GM19043 (cell line): ENCODE measurements around the gene METRN.

Experiments used
- ATAC-seq: cut with Tn5 transposase; IDR thresholded peaks from one replicate; pipeline ENCODE4 v1.9.1; 2021; ENCODE audit warnings: low read depth; ENCODE audit not compliant: unreplicated experiment

Gene METRN

DNA sequence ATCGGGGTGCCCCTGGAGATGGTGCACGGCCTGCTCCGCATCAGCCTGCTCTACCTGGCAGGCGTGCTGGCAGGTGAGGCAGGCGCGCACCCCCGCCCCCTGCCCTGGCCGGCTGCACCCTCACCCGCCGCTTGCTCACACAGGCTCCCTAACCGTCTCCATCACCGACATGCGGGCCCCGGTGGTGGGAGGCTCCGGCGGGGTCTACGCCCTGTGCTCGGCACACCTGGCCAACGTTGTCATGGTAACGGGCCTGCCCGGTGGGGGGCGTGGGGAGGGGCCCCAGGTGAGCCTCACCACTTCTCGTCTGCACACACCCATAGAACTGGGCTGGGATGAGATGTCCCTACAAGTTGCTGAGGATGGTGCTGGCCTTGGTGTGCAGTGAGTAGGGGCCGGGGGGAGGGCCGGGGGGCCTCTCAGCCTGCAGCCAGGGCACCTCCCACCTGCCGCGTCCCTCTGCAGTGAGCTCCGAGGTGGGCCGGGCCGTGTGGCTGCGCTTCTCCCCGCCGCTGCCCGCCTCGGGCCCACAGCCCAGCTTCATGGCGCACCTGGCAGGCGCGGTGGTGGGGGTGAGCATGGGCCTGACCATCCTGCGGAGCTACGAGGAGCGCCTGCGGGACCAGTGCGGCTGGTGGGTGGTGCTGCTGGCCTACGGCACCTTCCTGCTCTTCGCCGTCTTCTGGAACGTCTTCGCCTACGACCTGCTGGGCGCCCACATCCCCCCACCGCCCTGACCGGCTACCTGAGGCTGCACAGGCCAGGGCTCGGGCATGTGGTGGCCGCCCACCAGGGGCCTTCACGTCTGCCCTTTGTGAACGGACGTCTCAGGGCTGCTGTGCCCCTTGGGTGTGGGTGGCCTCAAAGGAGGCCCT lies 37.4 kb upstream of the METRN start:
- no peak for ATAC-seq

DNA sequence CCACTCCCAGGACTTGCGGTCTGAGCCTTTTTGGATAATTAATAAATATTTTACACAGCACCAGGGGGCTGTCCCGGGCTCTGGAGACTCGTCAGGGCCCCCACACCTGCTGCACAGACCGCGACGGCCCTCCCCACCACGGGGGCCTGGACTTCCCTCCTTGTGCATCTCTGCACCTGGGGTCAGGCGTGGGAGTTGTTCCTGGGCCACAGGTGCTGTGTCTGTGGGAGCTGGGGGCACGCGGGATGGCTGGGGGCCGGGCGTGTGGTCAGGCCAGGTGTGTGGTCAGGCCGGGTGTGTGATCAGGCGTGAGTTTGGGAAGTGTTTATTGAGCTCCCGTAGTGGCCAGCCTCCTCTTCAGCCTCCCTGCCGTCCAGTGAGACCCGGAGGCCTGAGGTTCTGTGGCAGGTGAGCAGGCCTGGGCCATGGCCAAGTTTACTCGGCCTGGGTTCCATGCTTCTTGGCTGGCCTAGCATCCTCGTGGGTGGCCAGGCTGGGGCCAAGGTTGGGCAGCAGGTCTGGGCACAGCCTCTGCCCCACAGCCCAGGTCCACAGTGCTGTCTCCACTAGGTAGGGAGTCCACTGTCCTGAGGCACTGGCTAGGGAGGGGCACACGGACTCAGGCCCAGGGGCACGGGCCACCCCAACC lies 36.6 kb upstream of the METRN start:
- no peak for ATAC-seq

DNA sequence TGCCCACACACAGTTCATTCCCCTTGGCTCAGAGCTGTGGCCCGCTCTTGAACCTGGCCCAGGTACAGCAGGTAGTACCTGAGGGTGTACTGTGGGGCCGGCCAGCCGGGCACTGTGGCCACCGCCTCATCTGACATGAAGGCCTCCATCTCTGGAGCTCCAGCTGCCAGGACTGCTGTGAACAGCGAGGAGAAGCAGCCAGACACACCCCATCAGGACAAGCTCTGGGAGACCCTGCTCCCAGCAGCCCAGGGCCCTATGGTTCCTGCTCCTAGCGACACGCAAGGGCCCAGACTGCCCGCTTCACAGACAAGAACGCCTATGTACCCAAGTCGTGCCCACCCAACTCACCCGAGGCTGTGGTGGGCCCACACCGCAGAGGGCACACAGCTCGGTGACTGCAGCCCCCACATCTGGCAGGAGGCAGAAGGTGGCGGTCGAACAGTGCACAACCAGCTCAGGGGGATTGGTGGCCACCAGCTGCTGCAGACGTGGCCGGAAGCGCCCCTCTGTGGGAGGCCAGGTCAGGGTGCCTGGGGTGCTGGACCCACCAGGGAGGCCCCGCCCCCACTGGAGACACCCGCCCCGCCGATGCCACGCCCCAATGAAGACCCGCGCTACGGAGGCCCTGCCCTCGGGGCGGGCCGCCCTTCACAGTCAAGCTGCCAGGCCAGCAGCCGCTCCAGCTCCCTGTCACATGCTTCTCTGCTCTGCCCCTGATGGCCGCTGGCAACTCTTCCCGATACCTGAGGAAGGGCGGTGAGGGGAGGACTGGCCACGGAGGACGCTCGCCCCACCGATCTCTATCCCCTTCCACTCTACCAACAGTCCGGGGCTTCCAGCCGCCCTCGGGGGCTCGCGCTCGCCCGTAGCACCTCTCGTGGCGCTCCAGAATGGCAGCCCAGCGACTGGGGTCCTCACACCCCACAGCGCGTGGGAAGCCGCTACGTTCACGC lies 35.8 kb upstream of the METRN start:
- ATAC-seq = no peak

DNA sequence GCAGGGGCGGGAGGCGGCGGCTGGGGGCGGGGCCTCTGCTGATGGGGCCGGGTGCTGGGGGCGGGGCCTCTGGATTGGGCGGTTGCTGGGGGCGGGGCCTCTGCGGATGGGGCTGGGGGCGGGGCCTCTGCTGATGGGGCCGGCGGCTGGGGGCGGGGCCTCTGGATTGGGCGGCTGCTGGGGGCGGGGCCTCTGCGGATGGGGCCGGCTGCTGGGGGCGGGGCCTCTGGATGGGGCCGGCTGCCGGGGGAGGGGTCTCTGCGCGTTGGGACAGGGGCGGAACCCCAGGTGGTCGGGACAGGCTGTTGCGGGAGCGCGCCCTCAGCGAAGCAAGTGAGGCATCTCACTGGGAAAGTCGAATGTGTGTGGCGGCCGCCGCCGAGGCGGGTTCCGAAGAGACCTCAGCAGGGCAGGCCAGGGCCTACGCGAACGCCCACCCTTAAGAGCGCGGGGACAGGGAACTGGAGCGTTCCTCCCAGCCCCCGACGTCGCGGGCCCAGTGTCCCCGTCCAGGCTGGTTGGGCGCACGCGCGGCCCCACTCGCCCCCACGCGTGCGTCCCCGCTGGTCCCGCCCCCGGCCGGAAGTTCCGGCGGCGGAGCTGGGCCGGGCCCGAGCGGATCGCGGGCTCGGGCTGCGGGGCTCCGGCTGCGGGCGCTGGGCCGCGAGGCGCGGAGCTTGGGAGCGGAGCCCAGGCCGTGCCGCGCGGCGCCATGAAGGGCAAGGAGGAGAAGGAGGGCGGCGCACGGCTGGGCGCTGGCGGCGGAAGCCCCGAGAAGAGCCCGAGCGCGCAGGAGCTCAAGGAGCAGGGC lies 34.9 kb upstream of the METRN start, which contains the start of gene STUB1:
TSS of gene STUB1 (plus strand) at position 597 of the 811 bp plus-strand sequence. CDS start at position 713, 116 bp downstream.
- peak; percentile 39 for ATAC-seq

DNA sequence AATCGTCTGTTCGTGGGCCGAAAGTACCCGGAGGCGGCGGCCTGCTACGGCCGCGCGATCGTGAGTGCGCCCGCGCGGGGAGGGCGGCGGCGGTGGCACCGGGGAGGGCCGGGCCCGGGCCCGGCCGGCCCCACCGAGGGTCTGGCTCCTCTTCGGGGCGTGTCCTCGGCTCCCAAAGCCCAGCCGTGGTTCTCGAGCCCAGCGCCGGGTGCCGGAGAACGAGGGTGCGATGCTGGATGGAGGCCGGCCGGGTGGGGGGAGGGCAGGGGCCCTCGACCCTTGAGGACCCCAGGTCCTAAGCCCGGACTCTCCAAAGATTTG lies 34.3 kb upstream of the METRN start:
- ATAC-seq = no peak

DNA sequence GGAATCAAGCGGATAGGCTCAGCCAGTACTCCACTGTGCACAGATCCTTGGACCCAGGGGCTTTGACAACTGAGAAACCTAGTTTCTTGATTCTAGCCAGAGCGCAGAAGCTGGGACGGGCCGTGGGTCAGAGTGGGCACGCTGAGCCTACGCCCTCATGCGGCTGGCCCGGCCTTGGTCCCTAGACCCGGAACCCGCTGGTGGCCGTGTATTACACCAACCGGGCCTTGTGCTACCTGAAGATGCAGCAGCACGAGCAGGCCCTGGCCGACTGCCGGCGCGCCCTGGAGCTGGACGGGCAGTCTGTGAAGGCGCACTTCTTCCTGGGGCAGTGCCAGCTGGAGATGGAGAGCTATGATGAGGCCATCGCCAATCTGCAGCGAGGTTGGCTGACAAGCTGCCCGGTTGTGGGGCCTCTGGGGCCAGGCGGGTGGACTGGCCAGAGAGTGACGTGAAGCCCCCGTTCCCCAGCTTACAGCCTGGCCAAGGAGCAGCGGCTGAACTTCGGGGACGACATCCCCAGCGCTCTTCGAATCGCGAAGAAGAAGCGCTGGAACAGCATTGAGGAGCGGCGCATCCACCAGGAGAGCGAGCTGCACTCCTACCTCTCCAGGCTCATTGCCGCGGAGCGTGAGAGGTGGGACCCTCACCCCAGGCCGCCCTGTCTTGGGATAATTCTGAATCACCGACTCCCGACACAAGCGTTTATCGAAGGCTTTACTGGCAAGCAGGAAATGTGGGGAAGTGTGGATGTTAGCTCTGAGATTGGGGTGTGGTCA lies 33.8 kb upstream of the METRN start:
- no peak for ATAC-seq

DNA sequence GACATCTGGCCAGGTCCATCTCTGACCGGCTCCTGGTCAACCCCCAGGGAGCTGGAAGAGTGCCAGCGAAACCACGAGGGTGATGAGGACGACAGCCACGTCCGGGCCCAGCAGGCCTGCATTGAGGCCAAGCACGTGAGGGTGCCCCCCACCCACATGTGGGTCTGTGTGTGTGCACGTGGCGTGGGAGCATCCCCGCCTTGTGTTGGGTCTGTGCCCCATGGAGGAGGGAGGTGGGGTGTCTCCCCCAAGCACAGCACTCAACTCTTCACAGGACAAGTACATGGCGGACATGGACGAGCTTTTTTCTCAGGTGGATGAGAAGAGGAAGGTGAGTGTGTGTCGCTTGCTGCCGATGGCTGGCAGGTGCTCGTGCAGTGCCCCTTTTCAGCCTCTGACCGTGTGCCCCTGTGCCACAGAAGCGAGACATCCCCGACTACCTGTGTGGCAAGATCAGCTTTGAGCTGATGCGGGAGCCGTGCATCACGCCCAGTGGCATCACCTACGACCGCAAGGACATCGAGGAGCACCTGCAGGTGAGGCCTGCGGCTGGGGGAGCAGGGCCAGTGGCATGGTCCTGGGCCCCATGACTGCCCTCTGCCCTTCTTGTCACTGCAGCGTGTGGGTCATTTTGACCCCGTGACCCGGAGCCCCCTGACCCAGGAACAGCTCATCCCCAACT lies 33.0 kb upstream of the METRN start:
- no peak for ATAC-seq

DNA sequence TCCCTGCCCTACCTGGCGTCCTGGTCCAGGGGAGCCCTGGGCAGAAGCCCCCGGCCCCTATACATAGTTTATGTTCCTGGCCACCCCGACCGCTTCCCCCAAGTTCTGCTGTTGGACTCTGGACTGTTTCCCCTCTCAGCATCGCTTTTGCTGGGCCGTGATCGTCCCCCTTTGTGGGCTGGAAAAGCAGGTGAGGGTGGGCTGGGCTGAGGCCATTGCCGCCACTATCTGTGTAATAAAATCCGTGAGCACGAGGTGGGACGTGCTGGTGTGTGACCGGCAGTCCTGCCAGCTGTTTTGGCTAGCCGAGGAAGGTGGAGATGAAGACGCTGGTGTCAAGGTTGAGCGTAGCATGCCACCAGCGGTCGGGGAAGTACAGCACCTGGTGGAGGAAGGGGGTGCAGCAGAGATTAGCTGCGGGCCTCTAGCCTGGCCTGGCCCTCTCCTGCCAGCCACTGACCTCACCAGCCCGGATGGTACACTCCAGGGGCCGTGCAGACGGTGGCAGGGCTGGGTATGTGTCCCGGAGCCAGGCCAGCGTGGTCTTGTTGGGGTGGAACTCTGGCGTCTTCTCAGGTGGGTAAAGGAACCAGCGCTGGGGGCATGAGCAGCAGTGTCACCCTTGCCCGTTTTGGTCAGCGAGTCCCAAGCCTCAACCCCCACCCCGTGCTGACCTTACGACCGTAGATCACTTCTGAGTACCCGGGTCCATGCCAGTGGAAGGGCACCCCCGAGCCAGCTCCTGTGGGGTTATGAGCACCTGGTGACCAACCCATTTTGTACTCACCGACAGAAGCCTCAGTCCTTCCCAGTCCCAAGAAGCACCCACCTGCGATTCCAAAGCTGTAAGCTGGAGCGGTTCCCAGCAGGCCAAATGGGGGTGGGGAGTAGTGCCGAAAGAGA lies 32.2 kb upstream of the METRN start:
- no peak for ATAC-seq

DNA sequence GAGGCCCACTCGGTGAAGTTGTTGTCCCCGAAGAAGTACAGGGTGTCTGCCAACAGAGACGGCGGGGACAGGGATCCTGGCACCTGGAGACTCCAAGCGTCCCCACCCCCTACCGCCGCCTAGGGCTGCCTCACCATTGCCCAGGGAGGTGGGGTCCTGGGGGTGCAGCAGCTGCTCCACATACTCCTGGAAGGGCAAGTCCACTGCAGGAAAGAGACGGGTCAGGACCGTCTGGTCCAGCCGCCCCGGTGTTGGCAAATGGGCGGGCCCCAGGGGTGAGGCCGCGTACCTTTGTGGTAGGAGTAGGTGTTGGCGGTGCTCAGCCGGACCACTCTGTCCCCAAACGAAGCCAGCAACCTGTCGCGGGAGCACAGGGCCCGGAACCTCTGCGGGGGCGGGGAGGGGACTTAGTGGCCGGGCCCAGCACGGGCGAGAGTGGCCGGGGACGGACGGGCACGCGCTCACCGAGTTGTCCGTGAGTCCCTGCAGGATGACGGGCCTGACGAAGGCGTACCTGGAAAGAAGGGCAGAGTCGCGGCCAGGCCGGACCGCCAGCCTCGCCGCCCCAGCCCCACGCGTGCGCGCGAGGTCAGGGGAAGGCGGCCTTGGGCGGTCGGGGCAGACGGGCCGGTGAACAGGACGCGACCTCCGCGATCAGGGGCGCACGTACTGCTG lies 31.4 kb upstream of the METRN start:
- ATAC-seq = no peak

DNA sequence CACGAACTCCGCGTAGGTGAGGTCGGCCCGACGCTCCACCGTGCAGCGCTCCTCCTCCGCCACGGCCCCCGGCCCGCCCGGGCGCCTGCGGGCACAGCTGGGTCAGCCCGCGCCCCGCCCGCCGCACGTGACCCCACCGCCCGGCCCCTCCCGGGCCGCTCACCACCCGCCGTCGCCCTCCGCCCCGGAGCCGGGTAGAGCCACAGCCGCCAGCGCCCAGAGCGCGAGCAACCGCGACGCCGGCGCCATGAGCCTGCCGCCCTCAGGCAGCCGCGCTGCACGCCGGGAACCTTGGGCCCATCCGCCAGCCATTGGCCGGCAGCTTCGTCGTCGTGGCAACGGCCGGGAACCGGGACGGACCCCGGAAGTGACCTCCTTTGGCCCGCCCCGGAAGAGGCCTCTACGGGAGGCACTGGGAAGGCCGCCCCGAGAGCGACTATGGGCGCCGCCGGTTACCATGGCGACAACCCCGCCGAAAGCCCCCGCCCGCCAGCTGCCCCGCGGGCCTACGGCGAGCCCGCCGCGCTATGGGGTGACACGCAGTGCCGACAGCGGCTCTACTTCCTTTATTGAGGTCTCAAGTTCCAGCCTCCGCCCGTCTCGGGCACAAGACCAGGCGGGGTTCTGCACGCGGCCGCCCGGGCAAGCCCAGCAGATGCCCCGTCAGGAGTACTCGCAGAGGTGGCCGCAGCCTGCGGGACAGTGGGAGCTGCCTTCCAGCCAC lies 30.7 kb upstream of the METRN start, which contains the start of gene JMJD8:
TSS of gene JMJD8 (minus strand) at position 264 of the 724 bp plus-strand sequence. CDS start at position 249, 15 bp downstream.
- ATAC-seq = peak; percentile 67

DNA sequence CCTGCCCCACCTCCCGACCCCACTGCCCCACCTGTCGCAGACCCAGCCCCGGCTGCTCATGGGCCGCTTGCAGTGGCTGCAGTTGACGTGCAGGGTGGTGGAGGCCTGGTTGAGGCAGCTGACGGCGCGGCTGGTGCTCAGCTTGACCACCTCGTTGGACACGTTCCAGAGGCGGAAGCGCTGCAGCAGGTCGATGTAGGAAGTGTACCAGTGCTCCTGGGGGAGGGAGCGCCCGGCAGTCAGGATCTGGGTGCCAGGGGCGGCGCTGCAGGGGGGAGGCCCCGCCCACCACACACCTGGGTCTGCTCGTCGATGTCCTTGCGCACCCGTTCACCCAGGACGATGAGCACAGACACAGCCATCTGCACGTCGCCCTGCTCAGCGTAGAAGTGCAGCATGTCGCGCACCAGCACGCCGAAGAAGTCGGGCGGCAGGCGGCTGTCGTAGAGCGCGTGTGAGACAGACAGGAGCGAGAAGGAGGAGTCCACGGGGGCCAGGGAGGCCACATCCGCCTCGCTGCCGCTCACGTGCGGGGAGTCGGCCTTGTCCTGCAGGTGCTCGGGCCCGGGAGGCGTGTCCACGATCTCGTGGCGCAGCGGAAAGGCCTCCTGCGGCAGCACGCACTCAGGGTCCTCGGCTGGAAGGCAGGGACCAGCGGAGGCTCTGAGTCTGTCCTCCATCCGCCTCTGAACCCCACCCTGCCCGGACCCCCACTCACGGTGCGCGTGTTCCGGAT lies 29.8 kb upstream of the METRN start:
- no peak for ATAC-seq

DNA sequence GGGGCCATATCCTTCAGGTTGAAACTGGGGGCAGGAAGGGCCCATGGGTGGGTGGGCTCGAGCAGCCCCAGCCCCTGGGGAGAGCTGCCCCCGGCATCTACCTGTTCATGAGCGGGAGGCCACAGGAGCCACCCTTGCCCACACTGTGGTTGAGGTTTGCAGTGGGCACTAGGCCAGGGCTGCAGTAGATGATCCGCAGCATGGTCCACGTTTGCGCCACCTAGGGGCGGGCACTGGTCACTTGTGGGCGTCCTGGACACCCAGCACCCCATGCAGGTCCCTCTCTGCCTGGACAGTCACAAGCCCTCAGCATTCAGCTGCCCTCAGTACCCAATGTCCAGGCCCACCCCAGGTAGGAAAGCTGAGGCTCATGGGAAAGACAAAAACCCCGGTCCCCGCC lies 29.0 kb upstream of the METRN start:
- no peak for ATAC-seq

DNA sequence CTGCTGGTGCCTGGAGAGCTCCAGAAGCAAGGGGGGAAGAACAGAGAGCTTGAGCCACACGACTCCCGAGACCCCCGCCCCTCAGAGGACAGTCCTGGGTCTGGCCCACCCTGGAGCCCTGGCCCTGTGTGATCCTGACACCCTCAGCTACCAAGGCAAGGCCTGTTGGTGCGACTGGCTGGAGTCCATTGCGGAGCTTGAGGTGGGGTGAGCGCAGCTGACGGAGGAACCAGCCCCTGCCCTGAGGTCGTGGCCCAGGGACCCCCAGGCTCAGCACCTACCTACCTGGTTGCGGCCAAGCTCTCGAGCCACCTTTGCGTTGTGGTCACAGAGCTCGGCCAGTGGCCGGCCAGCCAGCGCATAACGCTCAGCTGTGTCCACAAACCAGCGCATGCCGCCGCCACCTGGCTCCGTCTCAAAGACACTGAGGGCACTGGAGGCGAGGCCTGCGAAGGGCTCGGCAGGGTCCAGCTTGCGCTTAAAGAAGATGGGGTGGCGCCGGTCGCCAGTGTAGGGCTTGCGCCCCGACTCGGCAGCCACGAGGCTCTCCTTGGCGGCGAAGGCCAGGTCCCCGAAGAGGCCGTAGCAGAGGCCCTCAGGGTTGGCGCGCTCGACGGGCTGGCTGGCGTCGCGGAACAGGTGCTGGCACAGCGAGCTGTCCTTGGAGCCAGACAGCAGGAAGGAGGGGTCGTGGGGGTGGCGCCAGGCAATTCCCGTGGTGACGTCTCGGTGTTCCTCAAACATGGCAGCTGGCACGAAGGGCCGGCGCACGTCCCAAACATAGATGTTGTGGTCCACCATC lies 28.3 kb upstream of the METRN start:
- ATAC-seq = no peak

DNA sequence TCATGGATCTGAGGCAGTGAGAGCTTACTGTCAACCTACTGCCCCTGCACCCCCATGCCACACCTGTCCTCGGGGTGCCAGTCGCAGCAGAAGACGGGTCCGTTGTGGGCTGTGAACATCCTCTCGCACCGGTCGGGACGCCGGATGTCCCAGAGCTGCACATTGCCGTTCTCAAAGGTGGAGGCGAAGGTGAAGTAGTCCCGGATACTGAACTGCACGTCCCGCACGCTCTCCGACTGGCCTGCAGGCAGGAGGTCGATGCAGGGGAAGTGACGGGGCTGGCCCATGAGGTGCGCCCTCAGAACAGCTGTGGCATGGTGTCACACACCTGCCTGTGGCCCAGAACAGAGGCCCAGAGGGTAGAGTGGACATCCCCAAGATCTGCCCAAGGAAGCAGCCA lies 27.4 kb upstream of the METRN start:
- no peak for ATAC-seq
